ENCODE data around the gene ZC3H10.

Gene ZC3H10

GRCh38 chr12:56127888-56128669, 10.0 kb downstream of the ZC3H10 start, which contains the start of gene ESYT1:
Gene ESYT1 (plus strand): TSS chr12:56128267. CDS start chr12:56128320, 53 bp downstream.
- peak; percentile 100 for DNase-seq (ENCODE audit: low spot score)

DNA sequence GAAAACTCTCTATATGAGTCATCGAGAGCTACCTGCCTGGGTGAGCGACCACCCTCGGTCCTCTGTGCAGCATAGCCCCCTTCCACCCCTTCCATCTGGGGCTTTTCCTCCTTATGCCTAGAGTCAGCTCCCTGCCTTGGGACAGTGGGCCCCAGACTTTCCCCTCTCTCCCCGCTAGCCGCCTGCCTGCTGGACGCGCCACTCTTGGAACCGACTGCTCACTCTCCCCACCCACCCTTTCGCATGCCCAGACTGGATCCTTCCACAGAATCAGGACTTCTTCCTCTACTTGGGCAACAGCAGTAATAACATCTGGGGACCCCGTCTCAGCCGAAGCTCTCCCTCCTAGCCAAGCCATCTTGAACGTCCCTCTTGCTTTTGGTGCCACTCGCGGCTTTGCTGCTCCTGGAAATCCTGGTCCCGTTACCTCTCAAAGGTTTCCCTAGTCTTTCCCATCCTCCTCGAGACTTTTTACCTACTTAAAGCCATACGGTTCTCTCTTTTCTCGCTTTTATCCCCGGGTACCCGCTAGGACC, 10.7 kb downstream of the ZC3H10 start:
- peak; percentile 26 for DNase-seq (ENCODE audit: low spot score)

- peak; percentile 69 for DNase-seq (ENCODE audit: low spot score)
Measured at GRCh38 chr12:56129206-56129941, 11.3 kb downstream of the ZC3H10 start.

GRCh38 chr12:56129942-56130495, 12.0 kb downstream of the ZC3H10 start:
- no peak for DNase-seq (ENCODE audit: low spot score)

DNA sequence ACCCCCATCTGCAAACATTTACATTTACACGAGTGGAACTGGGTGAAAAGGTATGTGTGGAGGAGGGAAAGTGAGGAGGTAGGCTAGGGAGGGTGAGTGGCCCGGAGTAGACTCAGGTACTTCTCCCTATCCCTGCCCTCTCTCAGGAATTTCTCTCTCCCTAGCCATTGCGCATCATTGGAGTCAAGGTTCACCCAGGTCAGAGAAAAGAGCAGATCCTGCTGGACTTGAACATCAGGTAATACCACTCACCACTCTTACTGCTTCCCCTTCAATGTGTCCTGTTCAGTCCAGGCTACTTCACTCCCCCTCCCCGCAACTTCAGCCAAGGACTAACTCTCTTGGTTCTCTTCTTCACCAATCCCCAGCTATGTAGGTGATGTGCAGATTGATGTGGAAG, 12.8 kb downstream of the ZC3H10 start:
- no peak for DNase-seq (ENCODE audit: low spot score)

- no peak for DNase-seq (ENCODE audit: low spot score)
Measured at GRCh38 chr12:56134897-56135296, 16.8 kb downstream of the ZC3H10 start.

GRCh38 chr12:56137853-56138571, 19.9 kb downstream of the ZC3H10 start:
- no peak for DNase-seq (ENCODE audit: low spot score)

DNA sequence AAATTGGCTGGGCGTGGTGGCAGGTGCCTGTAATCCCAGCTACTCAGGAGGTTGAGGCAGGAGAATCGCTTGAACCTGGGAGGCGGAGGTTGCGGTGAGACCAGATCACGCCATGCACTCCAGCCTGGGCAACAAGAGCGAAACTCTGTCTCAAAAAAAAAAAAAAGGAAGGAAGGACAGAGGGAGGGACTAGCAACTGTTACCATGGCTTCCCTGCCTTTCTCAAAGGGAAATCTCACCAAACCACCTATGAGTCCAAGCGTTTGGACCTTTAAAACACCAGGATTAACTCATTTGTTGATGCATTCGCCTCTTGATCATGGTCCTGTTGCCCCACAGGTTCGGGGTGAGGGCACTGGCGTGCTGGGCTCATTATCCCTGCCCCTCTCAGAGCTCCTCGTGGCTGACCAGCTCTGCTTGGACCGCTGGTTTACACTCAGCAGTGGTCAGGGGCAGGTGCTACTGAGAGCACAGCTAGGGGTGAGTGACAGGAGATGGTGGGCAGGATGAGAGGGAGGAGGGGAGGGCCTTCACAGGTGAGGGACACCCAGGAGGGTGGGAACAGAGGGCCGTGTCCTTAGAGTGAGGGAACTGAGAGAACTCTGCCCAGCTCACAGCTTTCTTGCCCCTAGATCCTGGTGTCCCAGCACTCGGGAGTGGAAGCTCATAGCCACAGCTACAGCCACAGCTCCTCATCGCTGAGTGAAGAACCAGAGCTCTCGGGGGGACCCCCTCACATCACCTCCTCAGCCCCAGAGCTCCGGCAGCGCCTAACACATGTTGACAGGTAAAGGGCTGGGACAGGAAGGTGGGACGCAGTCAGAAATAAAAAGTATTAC, 24.1 kb downstream of the ZC3H10 start:
- DNase-seq (ENCODE audit: low spot score), result no peak

GRCh38 chr12:56143217-56143616, 25.2 kb downstream of the ZC3H10 start:
- DNase-seq (ENCODE audit: low spot score), result no peak

DNA sequence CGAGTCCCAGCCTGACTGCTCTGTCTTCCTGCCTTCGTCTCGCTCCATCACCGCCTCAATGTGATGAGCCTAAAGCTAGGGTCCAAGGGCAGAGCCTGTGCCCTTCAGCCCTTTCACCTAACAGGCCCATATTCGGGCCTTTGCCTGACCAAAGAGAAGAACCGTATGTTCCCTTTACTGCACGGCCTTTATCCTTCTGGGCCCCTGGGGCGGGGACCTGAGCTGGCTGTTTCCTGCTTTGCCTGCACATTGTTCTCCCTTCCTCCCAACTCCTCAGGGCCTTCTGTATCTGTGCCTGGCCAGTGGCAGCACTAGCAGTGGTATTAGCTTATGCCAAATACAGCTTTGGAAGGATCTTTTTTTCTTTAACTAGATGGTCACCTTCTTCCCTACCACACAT, 25.8 kb downstream of the ZC3H10 start:
- no peak for DNase-seq (ENCODE audit: low spot score)

GRCh38 chr12:56145217-56145616, 27.2 kb downstream of the ZC3H10 start:
- DNase-seq (ENCODE audit: low spot score), result no peak

DNA sequence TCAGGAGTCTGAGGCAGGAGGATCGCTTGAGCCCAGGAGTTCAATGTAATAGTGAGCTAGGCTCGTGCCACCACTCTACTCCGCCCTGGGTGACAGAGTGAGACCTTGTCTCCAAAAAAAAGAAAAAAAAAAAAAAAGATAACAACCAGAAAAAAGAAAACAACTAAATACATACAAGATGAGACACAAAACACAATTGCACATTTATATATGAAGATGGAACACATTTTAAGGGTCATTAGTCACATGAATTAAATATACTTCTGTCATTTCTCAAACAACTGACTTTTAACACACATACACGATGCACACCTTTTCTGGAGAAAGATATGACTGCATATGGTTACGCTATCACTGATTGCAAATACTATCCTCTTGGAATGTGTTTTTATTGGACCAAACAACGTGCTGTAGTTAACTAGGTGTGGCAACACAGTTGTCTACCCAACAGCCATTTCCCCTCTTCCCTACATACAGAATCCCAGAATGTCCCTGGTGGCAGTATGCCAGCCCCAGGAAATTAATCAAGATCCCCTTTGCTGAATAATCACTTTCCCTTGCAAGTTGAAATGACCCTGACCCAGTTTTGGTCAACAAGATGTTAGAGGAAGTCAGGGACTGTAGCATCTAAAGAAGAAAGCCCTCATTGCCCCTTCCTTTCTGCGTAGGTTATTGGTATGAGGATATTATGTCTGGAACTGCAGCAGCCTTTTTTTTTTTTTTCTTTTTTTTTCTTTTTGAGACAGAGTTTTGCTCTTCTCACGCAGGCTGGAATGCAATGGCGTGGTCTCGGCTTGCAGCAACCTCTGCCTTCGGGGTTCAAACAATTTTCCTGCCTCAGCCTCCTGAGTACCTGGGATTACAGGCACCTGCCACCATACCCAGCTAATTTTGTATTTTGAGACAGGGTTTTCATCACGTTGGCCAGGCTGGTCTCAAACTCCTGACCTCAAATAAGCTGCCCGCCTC, 28.7 kb downstream of the ZC3H10 start:
- DNase-seq (ENCODE audit: low spot score), result peak; percentile 22

- peak; percentile 13 for DNase-seq (ENCODE audit: low spot score)
Measured at GRCh38 chr12:56150563-56150962, 32.5 kb downstream of the ZC3H10 start.

- peak; percentile 81 for DNase-seq (ENCODE audit: low spot score)
Measured at GRCh38 chr12:56151672-56152131, 33.6 kb downstream of the ZC3H10 start.

GRCh38 chr12:56152132-56152755, 34.2 kb downstream of the ZC3H10 start, which contains the start of gene MYL6B:
Gene MYL6B (plus strand): TSS chr12:56152587. CDS start chr12:56153919, 1,332 bp downstream.
- DNase-seq (ENCODE audit: low spot score), result peak; percentile 92

- peak; percentile 9 for DNase-seq (ENCODE audit: low spot score)
Measured at GRCh38 chr12:56152756-56153677, 35.0 kb downstream of the ZC3H10 start.

GRCh38 chr12:56153678-56154065, 35.6 kb downstream of the ZC3H10 start:
- DNase-seq (ENCODE audit: low spot score), result no peak

DNA sequence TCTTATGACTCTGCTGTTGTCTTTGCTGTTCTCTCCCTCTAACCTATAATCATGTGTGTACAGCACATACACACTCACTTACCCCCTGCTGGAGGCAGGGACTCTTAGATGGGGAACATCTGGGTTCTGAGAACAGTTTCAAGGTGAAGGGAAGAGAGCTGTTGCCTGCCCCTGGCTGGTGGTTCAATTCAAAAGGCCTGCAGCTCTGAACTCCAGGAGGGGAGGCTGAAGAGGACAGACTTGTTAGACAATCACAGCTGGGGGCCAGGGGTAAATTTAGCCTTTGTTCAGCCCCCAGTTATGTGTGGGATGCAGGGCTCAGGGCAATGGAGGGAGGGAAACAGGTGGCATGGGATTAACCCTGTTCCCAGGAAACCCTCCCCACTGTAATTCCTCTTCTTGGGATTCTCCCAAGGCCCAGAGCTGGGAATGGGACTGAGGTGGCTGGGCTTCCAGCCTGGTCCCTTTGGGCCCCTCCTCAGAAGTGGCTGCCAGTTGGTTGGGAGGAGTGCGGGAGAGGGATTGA, 36.2 kb downstream of the ZC3H10 start:
- no peak for DNase-seq (ENCODE audit: low spot score)

Measured in SW480 (cell line).